Activated CD4-positive, alpha-beta T cell treated with anti-CD3 and anti-CD28 coated beads, Interleukin-2, amount 50 U/mL, for 1 hour (primary cell): ENCODE measurements around the gene PKMYT1.

Source experiments
- DNase-seq: peaks from one replicate; pipeline ENCODE4 v3.0.0-alpha.2; 2020

The PKMYT1 gene

DNA sequence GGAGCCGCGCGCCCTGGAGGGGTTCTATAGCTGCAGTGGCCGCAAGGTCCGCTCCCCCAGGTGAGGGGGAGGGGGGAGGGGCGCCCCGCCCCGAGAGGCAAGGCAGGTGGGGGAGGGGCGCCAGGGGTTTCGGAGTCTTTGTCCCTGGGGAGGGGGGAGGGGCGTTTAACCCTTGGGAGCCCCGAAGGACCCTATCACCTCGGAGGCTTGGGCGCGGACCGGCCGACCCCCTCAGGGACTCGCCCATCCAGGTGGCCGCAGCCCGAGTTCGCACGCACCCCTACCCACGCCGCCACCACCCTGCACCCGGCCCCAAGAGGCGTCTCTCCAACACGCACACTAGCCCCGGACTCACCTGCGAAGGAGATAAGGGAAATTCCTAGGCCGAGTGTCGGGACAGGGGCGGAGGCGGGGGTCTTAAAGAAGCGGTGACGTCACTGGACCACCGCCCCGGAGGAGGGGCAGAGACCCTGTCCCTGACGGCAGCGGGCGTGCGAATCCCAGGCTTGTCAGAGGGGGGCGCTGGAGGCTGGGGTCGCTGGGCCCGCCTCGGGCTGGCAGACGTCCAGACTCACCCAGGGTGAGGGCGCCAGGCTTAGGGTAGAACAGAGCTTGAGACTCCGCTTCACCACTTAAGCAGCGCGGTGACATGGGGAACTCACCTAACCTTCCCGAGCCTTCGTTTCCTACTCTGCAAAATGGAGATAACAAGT lies 37.7 kb upstream of the PKMYT1 start, which contains the start of gene CLDN6:
TSS of gene CLDN6 (minus strand) at position 390 of the 713 bp plus-strand sequence. CDS start 2,162 bp downstream, outside the sequence.
- no peak for DNase-seq

DNA sequence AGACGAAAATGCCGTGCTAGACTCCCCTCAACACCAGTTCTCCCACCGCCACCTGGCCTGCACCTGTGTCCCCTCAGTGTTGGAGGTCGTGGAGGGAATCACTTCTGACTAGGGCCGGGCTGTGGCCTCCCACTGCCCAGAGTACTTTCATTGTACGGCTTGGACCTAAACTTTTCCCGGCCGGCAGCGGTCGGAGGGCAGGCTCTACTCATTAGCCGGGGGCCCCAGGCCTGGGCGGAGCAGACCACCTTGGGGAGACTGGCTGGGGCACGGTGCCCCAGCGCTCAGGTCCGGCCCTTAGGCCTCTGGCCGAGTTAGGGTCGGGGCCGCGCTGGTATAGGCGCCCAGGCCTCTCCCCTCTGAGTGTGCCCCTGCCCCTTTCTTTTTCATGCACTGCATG lies 37.1 kb upstream of the PKMYT1 start:
- DNase-seq, result no peak

DNA sequence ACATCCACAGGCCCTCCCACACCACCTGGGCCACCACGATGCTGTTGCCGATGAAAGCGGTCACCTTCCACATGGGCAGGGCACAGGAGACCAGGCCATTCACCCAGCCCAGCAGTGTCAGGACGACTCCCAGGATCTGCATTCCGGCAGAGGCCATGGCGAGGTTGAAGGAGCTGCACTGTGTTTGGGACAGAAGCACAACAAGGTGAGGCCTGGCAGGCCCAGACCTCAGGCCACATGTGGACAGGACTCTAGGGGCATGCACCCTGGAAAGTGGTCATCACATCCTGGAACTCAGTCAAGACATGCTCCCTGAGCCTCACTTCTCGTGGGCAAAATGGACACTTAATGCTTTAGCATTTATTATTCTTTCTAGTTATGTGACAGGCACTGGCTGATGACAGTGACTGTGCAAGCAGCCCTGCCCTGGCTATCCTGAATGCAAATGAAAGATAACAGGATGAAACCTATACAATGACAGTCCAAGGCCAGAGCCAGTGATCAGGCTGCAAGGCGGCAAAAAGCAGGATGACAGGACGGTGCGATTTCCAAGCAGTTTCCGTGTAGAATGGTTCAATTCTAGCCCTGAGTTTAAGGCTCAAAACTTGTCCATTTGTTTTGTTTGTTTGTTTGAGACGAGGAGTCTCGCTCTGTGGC lies 35.7 kb upstream of the PKMYT1 start:
- DNase-seq, result no peak

DNA sequence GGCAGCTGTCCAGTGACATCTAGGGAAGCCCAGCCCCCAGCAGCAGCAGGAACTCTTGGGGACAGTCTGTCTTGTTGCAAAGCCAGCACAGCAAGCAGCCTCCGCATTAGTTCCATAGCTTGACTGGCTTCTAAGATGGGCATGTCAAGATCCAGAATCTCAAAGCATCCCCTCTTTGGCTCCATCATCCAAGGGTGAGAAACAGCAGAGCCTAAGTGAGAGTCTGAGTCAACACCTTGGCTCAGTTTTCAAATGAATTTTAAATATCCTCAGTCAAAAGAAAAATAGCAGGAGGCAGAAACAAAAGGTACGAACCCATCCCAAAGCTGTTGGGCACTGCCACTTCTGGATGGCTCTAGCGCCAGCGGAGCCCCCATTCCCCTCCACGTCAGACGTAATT lies 34.7 kb upstream of the PKMYT1 start:
- no peak for DNase-seq

DNA sequence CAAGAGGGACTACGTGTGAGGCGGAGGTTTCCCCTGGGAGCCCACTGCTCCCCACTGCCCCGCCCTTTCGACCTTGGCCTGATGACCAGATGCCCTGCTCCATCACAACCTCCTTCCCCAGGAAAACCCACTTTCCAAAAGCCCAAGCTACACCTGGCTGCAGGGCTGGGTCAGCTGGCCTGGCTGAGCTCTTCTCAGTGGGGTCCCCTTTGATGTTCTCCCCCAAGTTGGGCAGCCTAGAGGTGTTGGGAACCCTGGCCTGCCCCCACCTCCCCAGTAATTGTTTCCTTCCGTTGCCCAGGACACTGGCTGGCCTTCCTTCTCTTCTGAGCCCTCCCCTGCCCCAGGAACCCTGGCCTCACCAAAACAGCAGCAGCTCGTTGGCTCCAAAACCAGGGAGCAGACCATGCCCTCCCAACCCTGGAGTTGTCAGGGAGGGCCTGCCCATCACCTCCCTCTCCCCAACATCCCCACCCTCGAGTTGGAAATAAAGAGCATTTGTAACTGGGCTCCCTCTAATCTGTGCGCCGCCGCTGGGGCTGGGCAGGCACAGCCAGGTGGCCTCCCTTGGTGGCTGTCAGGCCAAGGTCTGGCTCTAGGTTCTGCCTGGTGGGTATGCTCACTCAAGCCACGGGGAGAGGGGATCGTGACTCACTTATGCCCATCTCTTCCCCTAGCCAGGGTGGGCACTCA lies 33.9 kb upstream of the PKMYT1 start:
- DNase-seq, result no peak

DNA sequence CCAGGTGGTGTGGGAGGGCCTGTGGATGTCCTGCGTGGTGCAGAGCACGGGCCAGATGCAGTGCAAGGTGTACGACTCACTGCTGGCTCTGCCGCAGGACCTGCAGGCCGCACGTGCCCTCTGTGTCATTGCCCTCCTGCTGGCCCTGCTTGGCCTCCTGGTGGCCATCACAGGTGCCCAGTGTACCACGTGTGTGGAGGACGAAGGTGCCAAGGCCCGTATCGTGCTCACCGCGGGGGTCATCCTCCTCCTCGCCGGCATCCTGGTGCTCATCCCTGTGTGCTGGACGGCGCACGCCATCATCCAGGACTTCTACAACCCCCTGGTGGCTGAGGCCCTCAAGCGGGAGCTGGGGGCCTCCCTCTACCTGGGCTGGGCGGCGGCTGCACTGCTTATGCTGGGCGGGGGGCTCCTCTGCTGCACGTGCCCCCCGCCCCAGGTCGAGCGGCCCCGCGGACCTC lies 33.3 kb upstream of the PKMYT1 start:
- DNase-seq, result no peak

DNA sequence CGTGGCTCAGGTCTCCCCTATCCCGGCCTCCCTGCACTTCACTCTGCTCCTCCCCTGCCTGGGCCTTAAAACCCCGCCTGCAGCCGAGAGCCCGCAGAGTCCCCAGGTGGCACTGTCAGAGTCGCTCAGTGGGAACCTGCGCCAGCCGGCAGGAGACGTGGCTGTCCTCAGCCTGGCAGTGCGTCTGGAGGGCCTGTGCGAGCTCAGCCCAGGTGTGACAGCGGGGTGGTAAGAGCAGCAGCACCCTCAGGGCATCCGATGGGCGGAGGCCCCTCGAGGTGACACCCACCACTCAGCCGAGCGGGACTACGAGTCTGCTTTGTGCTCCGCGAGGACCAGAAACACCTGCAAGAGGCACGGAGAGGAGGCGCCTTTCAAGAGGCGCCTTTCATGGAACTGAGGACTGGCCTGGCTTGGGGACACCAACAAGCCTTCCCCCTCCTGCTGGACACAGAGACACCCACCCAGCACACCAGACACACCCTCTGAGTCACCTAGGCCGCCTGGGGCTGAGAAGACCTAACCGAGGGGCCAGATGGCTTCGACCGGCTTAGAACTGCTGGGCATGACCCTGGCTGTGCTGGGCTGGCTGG lies 32.7 kb upstream of the PKMYT1 start, which contains the start of gene CLDN9:
TSS of gene CLDN9 (plus strand) at position 96 of the 593 bp plus-strand sequence. CDS start at position 536, 440 bp downstream.
- DNase-seq, result no peak

DNA sequence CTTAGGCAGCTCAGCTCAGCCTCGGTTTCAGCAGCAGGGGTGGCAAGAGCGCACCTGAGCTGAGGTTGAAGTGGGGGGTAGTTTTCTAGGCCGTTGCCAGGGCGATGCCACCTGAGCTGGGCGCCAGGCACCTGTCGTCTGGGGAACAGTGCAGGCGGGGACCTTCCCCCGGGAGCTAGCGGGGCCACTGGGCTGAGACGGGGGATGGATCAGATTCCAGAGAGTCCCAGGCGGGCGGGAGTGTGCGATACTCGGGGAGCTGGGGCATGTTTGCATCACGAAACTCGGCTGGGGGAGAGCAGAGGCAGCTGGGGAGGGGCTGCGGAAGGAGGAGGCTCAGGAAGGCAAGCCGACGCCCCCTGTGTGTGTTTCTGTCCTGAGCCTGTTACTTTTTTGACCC lies 32.0 kb upstream of the PKMYT1 start:
- no peak for DNase-seq

DNA sequence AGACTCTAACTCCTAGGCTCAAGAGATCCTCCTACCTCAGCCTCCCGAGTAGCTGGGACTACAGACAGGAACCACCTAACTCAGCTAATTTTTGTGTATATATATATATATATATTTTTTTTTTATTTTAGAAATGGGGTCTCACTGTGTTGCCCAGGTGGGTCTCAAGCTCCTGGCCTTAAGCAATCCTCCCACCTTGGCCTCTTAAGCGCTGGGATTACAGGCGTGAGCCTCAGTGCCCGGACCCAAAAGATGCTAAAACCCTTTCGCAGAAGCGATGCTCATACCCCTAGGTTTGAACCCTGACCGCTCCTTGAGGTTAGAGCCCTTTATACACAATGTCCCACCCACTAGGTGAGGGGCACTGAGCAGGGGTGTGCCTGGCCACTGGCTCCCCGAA lies 30.3 kb upstream of the PKMYT1 start:
- no peak for DNase-seq

DNA sequence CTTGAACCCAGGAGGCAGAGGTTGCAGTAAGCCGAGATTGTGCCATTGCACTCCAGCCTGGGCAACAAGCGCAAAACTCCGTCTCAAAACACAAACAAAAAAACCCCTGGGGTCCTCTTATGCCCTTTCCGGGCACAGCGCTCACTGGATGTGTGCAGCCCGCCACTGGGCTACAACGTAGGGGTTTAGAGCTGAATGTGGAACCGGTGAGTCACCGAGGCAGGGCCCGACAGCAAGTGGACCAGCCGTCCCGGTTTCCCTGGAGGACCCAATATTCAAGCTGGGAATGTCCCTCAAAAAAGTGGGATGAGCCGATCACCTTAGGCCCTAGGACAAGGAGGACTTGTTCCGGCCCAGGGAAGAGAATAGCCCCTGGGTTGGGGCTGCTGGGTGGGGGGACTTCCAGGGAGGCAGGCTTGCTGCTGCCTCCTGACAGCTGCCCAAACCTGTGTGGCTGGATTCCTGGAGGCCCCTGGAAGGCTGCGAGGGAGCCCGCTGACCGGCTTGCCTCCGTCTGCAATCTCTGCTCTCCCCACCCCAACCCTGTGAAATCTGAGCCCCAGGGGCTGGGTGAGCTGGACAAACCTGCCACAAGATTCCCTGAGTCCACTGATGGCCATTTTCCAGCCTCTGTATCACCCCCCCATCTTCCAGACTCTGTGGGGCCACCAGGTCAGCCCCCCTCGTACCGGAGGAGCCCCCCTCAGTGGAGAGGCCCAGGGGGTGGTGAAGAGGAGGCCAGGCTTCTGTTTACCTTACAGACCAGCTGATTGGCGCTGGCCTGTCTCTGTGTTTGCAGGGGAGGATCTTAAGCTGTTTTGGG lies 29.5 kb upstream of the PKMYT1 start:
- no peak for DNase-seq

DNA sequence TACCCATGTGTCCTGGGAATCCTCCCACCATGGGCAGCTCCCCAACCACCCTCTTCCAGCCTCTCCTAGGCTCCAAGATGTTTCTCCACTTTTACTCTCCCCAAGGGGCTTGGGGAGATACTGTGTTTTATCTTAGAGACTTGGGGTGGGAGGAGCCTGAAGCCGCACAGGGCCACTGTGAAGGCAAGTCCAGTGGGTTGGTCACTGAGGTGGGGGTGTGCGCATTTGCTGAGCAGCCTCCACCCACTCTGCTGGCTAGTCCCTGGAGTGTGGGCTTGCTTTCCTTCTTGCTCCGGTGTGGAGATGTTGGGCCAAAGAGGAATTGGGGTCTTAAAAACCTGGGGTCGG lies 28.4 kb upstream of the PKMYT1 start:
- no peak for DNase-seq

DNA sequence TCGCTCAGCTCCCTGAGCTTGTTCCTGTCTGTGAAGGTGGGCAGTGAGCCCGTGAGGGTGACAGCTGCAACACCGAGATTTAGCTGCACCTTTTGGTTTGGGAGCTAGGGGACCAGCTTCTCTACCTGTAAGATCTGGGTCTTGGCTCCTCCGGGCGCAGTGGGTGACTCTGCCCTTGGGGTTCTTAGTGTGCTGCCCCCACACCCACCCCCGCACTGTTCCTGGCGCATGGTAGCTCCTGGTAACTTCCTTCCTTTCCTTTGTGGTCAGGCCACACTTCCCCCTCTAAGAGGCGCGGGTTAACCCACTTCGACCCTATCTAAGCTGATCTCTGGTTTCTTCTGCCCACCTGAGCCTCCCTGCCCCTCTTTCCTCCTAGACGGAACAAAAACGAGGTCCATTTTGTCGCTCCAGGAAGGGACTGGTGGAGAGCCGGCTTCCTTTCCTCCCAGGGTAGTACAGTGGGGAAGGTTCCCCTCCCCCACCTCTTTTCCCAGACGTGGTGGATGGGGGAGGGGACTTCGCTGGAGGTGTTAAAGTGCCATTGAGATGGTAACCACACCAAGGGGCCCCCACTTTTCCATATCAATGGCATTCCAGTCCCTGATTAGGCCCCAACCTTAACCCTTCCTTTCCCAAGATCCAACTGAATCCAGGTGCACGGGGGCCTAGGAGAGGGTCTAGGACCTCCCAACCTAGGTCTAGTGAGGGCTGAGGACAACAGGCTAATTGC lies 27.9 kb upstream of the PKMYT1 start:
- DNase-seq, result no peak

DNA sequence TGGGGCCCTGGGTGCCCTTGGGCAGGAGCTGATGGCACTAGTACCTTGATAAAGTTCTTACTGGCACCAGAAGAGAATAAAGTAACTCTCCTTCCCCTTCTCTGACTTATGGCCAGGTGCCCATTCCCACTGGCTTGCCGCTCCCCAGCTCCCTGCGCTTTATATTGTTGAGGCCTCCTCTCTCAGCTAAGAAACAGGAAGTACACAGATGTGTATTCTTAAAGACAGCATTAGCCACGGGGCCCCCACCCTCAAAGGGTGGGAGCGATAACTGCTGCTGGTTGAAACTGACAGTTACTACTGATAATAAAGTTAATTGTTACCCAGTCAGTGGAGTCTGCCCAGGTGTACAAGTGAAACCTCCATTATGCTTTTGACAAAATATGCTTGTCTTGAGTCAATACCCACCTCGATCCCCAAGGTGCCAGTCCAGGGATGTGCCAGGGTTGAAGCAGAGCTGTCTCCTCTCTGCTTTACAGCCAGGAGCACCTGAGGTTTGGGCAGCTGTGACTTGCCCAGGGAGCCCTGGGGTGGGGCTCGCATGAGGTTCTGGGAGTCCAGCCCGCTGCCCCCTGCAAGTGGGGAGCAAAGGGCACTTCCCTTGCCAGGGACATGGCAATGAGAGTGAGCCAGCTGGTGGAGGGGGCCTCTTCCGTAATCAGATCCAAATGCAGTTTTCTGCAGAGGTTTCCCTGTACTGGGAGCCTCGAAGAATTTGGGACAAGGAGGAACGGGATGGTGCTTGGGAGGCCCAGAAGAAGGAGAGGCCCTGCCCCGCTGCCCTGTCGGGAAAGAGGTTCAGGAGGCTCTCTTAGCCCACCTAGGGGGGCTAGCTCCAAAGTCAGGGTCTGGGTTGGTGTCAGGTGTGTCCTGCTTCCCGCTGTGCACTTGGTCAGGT lies 27.1 kb upstream of the PKMYT1 start:
- no peak for DNase-seq

DNA sequence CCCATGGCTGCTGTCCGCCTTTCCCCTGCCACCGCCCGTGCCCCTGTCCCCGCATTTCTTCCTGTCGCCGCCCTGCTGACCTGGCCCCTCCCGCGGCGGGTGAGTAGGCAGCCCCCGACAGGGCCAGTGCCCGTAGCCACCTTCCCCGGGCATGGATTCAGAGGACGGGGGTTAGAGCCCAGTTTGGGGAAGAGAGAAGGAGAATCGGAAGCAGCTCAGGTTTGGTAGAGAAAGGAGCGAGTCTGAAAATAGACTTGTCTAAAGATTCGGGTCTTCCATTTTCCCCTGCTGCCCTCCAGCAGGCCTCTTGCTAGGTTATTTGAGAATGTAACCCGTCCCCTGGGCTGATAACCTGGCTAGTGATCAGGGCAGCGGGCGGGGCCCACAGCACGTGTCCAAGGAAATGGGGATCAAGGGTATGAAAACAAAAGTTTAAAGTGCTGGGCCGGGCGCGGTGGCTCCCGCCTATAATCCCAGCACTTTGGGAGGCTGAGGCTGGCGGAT lies 24.6 kb upstream of the PKMYT1 start:
- DNase-seq, result no peak

DNA sequence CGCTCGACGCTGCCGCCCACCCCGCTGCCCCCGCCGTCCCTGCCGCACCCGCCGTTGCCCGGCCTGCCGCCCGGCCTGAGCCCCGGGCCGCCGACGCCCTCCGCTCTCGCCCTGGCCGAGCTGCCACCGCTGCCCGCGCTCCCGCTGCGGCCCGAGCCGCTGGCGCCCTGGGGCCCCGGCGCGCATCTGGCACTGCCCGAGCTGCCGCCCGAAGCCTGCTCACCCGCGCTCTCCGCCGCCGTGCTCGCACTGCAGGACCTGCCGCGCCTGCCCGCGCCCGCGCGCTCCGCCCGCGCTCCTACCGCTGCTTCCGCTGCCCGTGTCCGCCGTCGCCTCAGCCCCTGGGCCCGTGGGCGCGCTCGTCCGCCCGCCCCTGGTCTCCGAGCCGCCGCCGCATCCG lies 24.1 kb upstream of the PKMYT1 start:
- DNase-seq, result no peak

DNA sequence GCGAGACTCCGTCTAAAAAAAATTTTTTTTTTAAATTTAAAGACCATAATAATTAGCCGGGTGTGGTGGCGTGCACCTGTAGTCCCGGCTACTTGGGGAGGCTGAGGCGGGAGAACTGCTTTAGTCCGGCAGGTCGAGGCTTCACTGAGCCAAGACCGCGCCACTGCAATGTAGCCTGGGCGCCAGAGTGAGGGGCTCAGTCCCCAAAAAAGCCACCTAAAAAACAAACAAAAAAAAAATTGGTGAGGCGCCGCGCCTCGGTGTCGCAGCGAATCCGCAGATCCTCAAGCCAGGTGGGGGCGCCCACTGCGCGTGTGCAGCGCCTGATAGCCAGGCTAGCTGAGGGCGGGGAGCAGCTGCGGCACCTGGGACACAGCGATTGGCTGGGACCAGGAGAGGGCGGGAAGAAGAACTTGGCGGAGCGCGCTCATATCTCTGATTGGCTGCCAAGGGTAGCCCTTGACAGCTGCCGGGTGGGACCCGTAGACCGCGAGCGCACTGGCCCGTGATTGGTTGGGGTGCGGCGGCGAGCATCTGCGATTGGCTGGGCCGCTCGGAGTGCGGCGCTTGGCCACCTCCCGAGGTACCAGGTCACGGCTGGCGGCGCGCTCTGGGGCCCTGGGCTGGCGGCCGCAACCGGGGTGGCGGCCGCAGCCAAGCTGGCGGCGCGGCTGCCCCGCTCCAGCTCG lies 23.5 kb upstream of the PKMYT1 start:
- peak; percentile 94 for DNase-seq

DNA sequence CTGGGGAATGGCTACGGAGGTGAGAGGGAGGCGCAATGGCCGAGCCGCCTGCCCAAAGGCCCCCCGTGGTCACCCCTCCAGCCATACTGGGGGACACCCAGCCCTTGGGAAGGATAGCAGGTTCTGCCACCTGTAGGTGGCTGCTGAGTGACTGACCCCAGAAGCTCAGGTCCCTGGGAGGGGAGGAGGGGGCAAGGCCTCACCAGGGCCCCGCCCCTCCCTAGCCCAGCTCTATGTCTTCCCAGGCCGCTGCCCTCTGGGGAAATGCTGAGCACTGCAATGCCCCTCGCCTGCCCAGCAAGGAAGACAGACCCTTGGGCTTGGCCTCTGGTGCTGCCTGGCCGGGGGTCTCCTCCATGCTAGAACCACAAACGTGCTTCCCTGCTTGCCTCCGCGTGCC lies 21.1 kb upstream of the PKMYT1 start:
- no peak for DNase-seq

DNA sequence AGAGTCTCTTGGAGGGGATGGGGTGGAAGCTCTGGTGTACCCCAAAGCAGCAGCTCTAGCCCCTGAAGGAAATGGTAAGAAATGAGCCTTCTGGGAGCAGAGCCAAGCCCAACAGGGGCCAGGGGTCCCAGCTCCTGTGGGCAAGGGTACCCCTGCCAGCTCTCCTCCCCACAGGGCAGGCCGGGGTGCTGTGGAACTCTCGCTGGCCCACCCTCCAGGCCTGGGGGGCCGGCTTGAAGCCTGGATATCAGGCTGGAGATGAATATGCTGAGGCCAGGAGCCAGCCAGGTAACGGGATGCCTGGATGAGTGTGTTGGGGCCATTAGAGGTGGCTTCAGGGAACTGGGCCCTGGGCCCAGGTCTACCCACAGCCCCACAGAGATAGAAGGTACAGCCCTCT lies 20.3 kb upstream of the PKMYT1 start:
- no peak for DNase-seq

DNA sequence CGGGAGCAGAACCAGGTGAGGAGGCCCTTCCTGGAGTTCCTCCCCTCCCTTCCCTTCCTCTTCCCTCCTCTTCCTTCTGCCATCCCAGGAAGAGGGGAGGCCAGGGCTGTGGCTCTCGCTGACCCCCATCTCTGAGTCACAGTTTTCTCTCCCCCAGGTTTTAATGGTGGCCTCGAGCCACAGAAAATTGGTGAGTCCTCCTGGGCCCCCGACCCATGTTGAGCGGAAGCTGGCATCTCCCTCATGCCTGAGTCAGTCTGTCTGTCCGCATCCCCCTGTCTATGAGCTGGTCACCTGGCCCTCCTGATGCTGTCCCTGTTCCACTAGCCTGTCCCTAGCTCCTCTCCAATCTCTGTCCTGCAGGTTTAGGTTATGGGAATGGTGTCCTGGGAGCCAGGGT lies 19.7 kb upstream of the PKMYT1 start:
- DNase-seq, result no peak

DNA sequence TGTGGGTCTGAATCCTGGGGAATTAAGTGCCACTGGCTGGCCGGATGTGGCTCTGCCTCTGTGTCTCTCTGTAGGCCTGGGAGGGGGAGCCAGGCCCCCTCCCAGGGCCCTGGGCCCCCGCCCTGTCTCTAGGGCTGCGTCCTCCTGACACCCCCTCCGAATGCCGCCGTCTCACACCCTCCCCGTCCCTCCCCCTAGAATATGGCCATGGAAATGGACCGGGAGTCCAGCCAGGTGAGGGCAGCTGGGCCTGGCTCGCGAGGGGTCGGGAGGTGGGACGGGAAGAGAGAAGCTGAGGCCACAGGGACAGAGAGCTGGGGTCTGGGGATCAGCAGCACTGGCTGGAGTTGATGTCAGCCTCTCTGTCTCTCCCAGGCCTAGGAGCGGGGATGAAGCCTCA lies 16.1 kb upstream of the PKMYT1 start:
- DNase-seq, result no peak
